SK-MEL-5 (cell line): Measurements from ENCODE around the gene FANCC. TPM values are rescaled to one million over a fixed set of nuclear protein-coding genes. Genes with fewer than 3 reads are reported as not detected.

Experiments used
- DNase-seq: peaks from one replicate; pipeline ENCODE4 v3.0.0-alpha.2; 2016; ENCODE audit warnings: low read depth, low spot score
- in situ Hi-C: cut with HindIII; loops from 2 replicates; pipeline ENCODE4 v1.10.0; 2016; ENCODE audit warnings: low sequenced_read_pairs, high pct_unique_total_duplicates, low pct_unique_long_range_greater_than_20kb
- polyA plus RNA-seq, 2 experiments: library from polyadenylated mRNA; depleted of rRNA; stranded (reverse); fragments of >200 nt; gene quantifications; 2 replicates each; pipeline ENCODE4 v1.2.3, GENCODE V29; 2015
- total RNA-seq: library from RNA; depleted of rRNA; stranded (reverse); fragments of >200 nt; shearing (Covaris generic); gene quantifications from 2 replicates; pipeline ENCODE4 v1.2.3, GENCODE V29; 2014; rRNA removed

Gene FANCC, protein sequence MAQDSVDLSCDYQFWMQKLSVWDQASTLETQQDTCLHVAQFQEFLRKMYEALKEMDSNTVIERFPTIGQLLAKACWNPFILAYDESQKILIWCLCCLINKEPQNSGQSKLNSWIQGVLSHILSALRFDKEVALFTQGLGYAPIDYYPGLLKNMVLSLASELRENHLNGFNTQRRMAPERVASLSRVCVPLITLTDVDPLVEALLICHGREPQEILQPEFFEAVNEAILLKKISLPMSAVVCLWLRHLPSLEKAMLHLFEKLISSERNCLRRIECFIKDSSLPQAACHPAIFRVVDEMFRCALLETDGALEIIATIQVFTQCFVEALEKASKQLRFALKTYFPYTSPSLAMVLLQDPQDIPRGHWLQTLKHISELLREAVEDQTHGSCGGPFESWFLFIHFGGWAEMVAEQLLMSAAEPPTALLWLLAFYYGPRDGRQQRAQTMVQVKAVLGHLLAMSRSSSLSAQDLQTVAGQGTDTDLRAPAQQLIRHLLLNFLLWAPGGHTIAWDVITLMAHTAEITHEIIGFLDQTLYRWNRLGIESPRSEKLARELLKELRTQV
- total RNA-seq, result 4.6 and 5.5 TPM in 2 replicates
- 9.4 and 11.2 TPM in 2 replicates for polyA plus RNA-seq (2015; cell fraction: cytosol; rRNA removed)
- 12.1 and 15.4 TPM in 2 replicates for polyA plus RNA-seq (2015; cell fraction: nucleus; rRNA removed)

DNA sequence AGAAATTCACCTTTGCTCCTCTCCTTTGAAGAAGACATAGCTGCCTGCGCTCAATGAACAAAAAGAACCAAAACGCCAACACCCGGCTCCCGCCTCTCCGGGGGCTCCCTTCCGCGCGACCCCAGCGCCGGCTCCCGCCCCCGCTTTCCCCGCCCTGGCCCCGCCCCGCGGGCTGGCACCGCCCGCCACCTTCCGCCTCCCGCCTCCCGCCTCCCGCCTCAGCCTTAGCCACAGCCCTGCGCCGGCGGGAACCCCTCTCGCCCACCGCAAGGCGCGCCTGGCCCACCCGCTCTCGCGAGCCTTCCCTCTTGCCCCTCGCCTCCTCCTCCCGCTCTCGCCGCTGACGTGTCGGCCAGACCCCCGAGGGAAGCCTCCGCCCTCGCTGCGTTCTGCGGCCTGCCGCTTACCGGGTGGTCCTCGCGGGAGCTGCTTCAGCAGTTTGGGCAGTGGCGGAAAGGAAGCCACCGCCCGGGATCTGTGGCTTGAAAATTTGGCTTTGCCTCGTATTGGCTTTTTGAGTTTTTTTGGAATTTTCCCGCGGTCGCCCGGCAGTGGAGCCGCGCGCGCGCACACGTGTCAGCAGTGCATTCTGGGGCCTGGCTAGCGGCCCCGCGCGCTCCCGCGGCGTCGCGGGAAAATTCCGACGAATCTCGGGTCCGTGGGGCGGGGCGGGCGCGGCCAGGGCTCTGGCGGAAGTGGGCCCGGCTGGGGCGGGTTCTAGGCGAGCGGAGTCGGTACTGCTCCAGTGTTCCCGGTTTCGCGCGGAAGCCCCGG, at the start of gene FANCC:
Gene FANCC (minus strand): TSS at position 591 of the 774 bp plus-strand sequence. CDS start 68,418 bp downstream, outside the sequence.
- in situ Hi-C loops, result no loop called here
- peak; percentile 86 for DNase-seq

DNA sequence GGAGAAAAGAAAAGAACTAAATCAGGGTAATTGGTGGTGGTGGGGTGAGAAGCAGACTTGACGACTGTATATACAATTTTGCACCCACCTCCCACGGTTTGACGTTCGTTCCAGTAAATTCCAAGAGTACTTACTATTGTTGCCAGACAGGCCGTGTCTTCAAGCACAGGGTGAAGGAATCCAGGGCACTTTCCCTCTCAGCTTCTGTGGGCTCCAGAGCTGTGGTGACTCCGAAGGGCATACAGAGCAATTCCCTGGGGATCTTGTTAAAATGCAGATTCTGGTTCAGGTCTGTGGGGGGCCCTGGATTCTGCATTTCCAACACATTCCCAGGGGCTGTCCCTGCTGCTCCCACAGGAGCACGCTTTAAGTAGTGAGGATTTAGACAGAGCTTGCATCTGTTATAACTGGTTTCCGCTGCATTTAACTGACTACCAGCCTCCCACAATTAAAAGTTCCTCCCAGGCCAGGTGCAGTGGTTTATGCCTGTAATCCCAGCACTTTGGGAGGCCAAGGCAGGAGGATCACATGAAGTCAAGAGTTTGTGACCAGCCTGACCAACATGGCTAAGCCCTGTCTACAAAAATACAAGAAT, 49.3 kb upstream of the FANCC start:
- in situ Hi-C loops, result no loop called here
- no peak for DNase-seq

DNA sequence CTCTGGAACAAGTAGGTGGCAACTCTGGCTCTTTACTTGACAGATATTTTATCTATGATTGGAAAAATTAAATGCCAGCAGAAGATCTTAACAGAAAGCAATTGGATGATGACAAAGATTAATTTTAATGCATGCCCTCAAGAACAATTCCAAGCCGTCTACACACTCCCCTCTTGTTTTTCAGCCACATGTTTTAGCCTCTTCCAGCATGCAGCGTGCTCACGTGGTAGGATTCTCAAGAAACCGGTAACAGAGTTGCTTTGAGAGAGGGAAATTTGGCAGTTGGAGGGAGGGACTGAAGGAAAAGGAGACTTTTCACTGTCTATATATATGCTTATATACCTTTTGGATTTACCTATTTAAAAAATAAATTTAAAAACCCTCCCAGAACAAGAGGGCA, 48.3 kb upstream of the FANCC start:
- in situ Hi-C loops, result no loop called here
- DNase-seq, result peak; percentile 27

DNA sequence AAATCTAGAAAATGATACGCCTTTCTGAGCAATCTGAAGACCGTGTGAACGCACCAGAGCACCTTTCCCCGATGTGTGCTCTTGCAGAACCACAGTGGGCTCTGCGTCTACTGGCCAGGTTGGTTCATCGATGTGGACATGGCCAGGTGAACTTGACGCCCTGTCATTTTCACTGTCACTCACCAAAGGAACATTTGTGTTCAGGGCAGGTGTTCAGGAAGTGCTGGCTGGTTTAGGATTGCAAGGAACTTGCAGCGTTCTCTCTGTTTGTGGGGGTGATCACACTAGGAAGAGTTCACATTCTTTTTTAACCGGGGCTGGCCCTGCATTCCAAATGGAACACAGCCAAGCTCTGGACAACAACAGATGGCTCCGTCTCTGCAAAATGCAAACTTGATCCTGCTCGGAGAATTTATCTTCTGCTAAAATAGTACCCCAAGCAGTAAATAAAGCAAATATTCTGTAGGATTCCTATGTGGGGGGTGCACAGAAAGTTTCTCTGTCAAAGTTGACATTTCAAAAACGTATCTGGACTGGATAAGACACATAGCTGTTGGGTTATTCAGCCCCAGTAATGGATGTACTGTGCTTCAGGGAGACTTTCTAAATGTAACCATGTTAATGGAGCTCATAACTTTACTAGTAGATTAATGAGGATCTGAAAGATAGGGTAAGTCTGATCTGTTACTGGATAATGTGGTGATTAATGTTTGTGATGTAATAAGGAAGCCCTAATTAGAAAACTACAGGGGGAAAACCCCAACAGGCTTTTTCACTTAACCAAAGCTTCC, 45.7 kb upstream of the FANCC start:
- in situ Hi-C loops, result no loop called here
- no peak for DNase-seq

DNA sequence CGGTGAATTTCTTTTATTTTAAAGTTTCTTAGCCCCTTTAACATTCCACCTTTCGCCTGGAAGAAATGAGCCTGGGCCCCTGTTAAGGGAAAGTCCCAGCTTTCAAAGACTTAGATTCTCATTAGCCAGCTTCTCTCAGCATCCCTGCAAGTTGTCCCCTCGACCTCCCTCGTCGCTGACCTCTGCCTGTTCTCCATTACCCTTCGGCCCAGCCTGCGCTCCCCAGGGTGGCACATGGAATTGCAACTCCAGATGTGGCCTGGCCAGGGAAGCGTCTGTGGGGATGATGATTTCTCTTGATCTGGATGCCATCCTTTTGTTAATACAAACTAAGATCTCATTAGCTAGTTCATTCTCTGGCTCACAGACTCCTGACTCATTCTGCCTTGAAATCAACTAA, 43.4 kb upstream of the FANCC start:
- in situ Hi-C loops, result no loop called here
- DNase-seq, result no peak

DNA sequence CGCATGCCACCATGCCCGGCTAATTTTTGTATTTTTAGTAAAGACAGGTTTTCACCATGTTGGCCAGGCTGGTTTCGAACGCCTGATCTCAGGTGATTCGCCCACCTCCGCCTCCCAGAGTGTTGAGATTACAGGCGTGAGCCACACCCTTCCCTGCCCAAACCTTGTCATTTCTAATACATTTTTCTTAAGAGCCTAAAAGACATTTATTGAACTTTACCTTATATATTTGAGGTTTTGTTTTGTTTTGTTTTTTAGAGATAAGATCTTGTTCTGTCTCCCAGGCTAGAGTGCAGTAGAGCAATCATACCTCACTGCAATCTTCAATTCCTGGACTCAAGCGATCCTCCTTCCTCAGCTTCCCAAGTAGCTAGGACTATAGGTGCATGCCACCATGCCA, 39.8 kb upstream of the FANCC start:
- no peak for DNase-seq
- in situ Hi-C loops, result no loop called here

DNA sequence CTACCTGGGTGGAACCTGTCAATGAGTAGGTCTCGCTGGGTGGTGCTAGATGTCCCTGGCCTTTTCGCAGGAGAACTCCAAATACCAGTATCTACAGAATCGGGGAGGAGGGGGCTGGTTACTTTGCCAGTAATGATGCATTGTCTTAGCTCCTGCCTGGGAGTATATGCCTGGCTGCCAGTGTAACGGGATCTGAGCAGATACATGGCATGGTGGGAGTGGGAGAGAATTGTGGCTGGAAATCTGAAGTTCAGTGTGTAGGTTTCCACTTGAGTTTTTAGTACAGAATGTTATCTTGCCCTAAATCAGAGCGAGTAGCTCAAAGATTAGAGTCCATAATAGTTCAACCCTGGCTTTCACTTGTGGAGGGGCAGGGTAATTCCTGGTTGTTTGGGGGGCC, 38.0 kb upstream of the FANCC start:
- no peak for DNase-seq
- in situ Hi-C loops, result no loop called here

DNA sequence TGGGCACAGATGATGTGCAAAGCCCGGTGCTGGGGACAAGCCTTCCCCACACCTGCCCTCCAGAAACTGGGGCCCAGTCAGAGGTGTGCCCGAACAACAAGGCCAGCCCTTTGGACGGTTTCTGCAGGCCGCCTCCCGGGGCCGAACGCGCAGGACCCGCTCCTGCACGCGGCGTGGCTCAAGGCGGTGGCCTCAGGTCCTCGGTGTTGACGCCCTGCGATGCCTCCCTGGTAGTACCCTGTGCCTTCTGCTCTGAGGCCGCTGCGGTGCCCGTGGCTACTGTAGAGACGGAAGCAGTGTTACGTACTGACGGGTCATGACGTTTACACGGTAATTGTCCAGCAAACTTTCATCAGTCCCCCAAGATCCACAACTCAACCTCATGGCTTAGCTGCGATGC, 33.5 kb upstream of the FANCC start:
- in situ Hi-C loops, result no loop called here
- no peak for DNase-seq

DNA sequence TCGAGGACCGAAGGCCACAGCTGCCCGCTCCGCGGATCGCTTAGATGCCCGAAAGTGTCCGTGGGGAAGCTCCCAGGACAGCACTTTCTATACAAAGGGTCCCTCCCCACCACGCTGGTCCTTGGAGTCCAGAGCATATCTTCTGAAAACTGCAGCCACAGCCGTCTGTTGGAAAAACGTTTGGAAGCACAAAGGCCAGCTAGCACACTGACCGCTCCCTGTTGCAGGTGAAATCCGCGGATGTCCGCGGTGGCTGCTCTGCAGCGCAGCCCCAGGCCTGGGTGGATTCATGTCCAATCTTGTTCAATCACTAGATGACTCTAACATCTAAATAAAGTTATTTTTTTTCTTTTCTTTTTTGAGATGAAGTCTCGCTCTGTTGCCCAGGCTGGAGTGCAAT, 32.8 kb upstream of the FANCC start:
- no peak for DNase-seq

DNA sequence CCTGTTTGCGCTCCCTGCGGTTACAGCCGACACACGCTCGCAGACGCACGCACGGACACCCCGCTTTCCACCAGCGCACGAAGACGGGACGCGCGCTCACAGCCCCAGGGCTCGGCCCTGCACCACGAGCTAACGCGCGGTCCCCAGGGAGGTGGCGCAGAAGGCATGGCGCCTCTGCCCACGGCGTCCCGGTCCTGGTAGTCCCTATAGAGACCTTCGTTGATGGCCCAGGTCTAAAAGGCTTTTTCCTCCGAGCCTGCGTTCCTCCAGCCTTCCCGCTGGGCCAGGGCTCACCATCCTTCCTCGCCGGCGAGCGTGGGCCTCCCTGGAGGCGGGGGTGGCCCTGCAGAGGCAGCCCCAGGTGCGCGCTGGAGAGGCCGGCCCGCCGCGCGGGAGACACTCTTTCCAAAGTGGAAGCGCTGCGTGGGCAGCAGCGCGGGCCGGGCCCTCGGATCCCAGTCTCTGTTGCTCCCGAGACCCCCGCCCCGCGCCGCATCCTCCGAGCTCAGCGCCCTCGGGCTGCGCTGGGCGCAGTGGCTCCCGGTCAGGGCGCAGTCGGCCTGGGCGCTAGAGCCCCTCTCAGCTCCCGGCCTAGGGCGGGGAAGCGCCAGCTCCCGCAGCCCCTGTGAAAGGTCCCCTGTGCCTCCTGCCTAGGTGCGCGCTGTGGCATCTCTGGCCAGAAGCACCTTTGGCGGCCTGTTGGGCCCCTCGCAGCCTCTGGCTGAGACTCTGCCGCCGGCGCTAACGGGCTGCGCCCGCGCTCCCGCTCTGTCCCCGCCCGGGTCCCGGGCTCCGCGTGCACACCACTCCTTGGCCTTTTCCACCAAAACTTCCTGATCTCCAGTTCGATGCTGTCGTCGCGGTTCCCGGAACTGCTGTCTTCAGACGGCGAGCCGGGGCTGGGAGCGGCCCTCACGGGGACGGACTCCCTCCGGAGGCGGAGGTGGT, 31.9 kb upstream of the FANCC start:
- in situ Hi-C loops, result no loop called here
- no peak for DNase-seq

More for the DNA sequence above, 32.8 kb upstream of the FANCC start:
- in situ Hi-C loops, result no loop called here

DNA sequence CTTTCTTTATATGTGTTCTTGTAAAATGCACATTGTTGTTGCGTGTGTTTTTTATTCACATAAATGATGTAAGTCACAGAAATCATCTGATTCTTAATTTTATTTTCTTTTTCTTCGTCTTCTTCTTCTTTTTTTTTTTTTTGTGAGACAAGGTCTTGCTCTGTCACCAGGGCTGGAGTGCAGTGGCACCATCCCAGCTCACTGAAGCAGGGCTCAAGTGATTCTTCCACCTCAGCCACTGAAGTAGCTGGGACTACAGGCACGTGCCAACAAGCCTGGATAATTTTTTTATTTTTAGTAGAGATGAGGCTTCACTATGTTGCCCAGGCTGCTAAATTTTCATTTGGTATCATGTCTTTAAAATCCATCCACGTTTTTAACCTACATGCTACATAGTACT, 28.5 kb upstream of the FANCC start:
- no peak for DNase-seq
- in situ Hi-C loops, result no loop called here

DNA sequence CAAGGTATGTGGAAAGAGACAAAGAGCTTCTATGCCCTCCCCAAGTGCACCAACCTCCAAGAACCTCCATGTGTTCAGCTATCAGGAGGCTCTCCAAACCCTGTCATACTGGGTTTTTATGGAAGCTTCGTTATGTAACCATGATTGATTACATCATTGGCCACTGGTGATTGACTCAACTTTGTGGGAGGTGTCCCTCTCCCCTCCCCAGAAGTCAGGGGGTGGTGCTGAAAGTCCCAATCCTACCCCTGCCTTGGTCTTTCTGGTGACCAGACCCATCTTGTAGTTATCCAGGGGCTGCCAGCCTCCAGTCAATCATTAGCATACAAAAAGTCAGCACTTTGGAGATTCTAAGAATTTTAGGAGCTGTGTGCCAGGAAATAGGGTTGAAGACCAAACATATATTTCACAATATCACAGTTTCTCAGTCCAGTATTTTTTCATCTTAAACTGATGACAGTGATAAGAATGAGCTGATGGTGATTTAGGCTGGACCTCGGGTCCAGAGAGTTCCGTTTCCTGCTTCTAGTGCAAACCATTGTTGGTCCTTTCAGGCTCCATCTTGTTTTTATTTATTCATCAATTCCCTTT, 27.3 kb upstream of the FANCC start:
- no peak for DNase-seq
- in situ Hi-C loops, result no loop called here

DNA sequence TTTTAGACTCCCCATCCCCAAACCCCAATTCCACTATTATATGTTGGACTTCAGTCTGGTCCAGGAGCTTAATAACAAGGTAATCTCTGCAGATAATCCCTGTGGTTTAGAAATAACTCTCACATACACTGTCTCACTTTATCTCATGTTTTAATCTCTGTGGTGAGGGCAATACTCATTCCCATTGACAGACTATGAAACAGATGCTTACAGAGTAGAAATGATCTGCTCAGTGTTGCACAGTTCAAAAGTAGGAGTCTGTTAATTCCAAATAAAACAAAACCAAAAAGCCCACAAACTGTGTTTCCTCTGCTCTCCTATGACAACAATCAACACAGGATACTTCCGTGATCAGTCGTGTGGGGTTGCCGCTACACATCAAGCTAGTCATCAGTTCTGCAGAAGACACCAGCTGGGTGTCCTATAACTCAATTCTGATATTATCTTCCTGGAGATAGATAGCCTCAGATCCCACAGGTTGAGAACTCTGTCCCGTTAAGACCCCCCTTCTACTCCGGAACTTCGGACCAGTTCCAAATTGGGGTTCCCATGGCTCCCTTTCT, 26.3 kb upstream of the FANCC start:
- in situ Hi-C loops, result no loop called here
- DNase-seq, result no peak

DNA sequence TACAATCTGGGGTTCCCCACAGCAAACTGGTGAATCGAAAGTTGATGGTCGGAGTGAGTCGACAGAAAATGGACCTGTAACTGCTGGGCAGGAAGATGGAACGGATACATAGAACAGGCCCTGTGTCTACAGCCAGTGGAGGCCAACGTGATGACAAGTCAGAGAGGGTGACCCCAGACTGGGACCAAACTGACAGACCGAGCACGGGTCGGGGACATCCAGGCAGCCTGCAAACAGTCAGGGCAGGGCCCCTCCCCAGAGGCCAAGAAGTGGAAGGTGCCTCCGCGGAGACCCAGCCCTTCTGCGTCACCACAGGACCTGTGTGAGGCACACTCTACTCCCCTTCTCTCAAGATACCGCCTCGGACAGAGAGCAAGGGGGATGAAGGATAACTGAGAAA, 25.1 kb upstream of the FANCC start:
- DNase-seq, result no peak
- in situ Hi-C loops, result no loop called here

DNA sequence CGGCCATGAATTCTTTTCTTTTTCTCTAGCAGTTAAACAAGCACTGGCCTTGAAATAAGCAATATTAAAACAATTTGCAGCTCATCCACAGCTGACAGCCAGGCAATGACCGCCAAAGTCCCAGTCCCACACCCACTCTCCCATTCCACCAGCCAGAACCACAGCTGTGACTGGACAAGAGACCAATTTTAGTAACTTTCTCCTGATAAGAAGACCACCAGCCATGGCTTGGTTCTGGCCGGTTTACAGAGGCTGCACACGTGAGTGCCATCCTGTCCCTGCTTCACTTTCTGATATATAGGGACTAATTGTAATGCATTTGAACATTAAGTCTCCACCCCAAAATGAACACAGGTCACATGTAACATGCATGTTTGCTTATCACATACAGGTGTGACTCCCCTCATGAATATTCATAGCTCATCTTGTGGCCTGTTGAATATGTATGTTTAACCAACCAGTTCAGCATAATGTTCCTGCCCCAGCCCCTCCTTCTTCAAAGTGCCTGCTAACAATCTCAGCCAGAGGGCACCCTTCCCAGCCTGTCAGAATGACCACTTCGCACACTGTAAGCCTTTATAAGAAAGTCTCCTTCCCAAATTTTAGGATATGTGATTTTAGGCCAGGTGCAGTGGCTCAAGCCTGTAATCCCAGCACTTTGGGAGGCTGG, 23.9 kb upstream of the FANCC start:
- in situ Hi-C loops, result no loop called here
- peak; percentile 63 for DNase-seq
